NCI-H82 treated with DMSO at 0.1 percent for 48 hours (cell line): ENCODE measurements around the gene D2HGDH.
"Not testable (repeated sequence)": the region's sequence is repeated elsewhere in the genome, so short reads cannot be mapped to it uniquely, and the experiment has no call there.

Experiments
- DNase-seq: peaks from one replicate; lab custom pipeline; 2025; ENCODE audit not compliant: unreplicated experiment; lab: John Stamatoyannopoulos, UW

Gene D2HGDH

DNA sequence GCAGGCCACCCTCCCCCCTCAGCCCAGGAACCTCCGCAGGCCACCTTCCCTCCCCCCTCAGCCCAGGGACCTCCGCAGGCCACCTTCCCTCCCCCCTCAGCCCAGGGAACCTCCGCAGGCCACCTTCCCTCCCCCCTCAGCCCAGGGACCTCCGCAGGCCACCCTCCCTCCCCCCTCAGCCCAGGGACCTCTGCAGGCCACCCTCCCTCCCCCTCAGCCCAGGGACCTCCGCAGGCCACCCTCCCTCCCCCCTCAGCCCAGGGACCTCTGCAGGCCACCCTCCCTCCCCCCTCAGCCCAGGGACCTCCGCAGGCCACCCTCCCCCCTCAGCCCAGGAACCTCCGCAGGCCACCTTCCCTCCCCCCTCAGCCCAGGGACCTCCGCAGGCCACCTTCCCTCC is 71.8 kb downstream of the D2HGDH start:
- DNase-seq: not testable (repeated sequence)

GRCh38 chr2:241808051-241808720 is 73.8 kb downstream of the D2HGDH start:
- DNase-seq: no peak

DNA sequence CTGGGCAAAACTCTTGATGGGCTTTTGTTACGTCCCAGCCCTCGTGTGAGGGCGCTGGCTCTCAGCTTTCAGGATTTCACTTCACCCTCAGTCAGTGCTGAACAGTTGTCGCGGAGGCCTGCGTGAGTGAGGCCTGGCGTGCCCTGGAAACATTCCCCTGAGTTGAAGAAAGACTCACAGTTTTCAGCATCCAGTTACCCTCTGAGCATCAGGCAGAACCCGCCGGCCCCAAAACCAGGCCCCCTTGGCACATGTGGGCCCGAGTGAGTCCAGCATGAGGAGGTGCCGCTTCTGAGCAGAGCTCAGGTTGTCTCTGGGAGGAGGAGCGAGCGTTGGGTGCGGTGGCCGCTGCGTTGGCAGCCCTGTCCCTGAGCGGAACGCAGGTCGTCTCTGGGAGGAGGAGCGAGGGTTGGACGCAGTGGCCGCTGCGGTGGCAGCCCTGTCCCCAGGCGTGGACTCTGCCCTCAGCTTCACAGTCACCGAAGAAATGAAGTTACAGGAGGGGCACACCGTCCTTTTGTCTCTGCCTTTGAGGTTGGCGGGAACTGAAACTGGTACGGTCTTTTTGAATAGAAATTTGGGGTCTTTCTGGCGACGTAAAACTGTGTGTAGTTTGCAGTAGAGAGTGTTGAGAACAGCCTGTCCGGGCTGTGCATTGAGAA is 74.4 kb downstream of the D2HGDH start, which contains the start of gene NEU4:
NEU4 (plus strand) TSS at position 473 of the 662 bp plus-strand sequence. CDS start 5,292 bp downstream, outside the sequence.
- no peak for DNase-seq

DNA sequence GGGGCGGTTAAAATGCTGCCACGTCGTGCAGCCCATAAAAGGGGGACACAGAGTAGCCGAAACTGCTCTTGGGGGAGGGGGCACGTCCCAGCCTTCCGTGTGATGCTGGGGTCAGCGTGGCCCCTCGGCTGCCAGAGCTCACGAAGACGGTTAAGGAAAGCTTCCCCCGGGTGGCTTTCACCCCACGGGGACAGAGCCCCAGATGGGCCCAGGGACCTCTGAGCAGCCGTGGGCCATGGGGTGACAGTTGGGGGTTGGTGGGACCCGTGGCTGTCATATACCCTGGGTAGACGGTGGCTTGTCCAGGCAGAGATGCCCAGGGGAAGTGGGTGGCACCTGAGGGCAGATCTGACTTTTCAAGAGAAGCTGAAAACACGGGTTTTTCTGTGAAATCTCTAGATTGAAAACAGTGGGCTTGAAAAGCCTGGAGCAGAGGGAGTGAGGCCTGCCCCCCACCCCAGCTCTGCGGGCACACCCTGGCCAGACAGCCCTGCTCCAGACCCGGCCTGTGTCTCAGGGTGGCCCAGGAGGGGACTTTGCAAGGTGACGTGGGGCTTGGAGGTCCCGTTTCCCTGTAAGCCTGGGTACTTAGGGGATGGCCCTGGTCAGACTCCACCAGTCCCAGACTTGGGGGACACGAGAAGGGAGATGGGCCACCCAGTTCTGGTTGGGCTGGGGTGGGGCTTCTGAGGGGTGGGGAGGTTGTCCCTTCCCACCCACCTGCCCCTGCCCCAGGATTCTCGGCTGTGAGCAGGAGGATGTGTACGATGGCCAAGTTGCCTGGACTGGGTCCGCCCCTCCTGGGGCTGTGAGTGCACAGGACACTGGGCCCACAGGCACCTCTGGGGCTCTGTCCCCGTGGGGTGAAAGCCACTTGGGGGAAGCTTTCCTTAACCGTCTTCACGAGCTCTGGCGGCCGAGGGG is 75.2 kb downstream of the D2HGDH start:
- DNase-seq: no peak

DNA sequence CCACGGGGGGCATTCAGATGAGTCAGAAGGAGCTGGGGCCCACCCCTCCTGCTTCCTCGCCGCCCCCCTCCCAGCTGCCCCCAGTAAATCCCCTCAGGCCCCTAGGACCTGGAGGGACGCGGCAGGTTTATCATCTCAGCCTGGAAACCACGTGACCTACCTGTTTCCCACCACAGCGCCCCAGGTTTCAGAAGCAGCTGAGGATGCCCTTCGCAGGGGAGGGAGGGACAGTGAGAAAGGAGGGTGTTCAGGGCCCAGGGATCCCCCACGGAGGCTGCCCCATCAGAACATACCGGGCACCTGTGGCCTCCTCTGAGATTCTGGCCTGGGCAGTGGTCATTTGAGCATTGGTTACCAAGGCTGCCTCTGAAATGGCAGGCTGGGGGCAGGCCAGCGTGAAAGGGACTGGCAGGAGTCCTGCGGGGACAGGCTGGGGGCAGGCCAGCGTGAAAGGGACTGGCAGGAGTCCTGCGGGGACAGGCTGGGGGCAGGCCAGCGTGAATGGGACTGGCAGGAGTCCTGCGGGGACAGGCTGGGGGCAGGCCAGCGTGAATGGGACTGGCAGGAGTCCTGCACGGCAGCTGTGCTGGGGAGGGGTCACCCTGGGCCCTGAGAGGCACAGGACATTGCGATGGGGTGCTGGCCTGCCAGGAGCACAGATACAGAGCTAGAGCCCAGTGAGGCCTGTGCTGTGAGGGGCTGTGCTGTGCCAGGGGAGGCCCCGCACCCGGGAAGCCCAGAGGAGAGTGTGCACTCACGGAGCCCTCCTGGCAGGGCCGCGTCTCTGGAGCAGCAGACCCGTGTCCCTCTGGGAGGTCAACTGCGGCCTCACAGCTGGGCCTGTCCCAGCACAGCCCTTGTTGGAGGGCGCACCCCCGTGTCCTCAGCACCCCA is 76.1 kb downstream of the D2HGDH start:
- DNase-seq: no peak

DNA sequence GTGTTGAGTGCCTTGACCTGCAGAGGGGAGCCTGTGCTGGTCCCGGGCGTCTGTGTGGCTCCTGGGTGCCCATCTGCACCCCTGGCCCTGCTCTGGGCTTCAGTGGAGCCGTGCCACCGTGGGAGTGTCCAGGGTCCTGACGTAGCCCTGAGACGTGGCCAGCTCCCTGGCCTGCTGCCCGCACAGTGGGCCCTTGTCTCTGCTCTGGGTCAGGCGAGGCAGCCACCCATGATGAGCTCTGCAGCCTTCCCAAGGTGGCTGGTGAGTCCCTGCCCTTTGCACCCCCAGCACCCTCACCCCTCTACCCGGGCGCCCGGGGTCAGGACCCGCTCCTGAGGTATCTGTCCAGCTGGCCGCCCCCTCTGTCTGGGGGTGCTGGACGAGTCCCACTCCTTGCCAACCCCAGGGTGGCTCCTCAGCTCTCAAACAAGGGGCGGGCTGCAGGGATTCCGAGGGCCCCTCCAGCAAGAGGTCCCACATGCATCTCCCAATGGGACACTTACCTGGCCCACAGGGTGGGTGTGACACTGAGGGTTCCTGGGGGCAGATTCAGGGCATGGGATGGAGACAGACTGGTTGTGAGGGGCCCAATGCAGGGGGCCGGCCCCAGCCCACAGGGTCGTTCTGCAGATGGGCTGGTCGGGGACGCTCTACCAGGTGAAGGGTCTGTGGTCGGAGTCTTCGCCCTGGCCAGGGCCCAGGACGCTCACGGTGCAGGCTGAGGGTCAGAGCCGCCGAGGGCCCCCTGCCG is 76.9 kb downstream of the D2HGDH start:
- DNase-seq: no peak

DNA sequence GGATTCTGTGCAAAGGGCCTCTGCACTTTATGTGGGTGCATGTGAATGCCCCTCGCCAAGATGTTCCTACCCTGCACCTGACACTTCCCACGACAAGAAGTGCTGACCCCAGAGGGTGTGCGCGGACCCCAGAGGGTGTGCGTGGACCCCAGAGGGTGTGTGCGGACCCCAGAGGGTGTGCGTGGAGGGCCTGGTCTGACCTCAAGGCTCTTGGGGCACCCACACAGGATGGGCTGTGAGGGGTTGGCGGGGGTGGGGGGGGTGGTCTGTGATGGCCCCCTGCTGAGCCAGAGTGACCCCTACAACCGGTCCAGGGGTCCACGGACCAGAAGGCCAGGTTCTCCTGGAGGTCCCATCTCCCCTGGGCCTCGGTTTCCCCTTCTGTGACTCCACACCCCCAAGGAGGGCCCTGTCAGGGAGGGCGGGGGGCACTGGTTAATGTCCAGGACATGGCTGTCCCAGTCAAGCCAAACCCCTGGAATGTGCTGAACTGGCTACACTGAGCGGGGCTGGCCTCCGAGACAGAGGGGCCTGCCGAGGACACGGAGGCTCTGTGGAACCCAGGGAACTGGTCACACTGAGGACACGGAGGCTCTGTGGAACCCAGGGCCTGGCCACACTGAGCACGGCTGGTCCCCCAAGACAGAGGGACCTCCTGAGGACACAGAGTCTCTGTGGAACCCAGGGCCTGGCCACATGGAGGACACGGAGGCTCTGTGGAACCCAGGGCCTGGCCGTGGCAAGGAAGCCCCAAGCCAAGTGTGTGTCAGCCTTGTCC is 77.7 kb downstream of the D2HGDH start:
- no peak for DNase-seq

- DNase-seq: no peak
Observed at GRCh38 chr2:241812730-241813643, 78.6 kb downstream of the D2HGDH start.

DNA sequence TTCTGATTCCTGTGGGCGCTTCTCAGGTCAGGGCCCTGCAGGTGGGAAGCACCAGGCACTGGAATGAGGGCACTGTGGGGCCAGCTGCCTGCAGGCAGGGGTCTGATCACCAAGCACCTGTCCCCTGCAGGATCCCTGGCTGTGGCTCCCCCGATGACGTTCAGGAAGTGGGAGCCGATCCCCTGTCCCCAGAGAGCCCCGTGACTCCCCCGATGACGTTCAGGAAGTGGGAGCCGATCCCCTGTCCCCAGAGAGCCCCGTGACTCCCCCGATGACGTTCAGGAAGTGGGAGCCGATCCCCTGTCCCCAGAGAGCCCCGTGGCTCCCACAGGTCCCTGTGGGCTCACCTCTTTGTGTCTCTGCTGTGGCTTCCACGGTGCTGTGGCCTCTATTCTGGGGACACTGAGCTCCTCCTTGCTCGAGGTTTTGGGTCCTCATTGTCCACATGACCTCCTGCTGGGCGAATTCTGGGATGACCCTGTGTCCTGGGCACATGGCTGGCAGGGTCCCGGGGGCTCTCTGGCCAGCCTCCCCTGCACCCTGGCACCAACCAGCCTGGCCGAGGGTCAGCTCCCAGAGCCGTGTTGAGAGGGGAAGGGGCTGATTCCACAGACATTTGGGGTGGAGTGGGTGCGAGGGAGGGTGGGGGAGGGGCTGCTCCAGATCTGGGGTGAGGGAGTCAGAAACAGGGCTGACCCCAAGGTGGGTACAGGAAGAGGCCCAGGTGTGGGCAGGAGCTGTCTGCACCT is 79.4 kb downstream of the D2HGDH start:
- no peak for DNase-seq

- DNase-seq: no peak
Observed at GRCh38 chr2:241814393-241814642, 79.9 kb downstream of the D2HGDH start.

DNA sequence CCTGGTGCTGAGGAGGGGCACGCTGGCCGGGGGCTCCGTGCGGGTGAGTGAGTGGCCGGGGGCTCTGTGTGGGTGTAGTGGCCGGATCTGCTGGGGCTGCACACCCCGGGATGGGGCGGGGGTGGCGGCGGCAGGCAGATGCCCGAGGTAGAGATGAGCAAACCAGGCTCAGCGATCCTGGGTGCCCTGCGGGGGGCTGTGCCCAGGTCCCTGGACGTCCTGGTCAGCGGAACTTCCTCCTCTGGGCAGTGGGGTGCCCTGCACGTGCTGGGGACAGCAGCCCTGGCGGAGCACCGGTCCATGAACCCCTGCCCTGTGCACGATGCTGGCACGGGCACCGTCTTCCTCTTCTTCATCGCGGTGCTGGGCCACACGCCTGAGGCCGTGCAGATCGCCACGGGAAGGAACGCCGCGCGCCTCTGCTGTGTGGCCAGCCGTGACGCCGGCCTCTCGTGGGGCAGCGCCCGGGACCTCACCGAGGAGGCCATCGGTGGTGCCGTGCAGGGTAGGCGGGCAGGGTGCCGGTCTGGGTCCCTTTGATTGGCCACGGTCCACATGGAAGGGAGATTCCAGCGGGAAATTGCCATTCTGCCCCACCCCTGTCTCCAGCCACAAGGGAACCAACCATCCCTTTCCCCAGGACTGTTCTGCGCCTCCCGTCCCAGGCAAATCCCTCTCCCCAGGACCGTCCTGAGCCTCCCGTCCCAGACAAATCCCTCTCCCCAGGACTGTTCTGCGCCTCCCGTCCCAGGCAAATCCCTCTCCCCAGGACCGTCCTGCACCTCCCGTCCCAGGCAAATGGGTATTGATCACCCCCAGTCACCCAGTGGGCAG is 80.4 kb downstream of the D2HGDH start:
- DNase-seq: no peak

- no peak for DNase-seq
Observed at GRCh38 chr2:241815477-241816430, 81.3 kb downstream of the D2HGDH start.

DNA sequence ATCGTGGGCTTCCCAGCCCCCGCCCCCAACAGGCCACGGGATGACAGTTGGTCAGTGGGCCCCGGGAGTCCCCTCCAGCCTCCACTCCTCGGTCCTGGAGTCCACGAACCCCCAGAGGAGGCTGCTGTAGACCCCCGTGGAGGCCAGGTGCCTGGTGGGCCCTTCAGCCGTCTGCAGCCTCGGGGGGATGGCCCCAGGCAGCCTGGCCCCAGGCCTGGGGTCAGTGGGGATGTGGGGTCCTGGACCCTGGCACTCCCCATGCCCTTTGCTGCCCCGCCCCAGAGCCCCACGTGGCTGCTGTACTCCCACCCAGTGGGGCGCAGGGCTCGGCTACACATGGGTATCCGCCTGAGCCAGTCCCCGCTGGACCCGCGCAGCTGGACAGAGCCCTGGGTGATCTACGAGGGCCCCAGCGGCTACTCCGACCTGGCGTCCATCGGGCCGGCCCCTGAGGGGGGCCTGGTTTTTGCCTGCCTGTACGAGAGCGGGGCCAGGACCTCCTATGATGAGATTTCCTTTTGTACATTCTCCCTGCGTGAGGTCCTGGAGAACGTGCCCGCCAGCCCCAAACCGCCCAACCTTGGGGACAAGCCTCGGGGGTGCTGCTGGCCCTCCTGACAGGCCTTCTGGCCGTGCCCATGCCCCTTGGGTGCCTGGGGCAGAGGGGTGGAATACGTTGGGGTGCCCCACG is 82.1 kb downstream of the D2HGDH start:
- no peak for DNase-seq

DNA sequence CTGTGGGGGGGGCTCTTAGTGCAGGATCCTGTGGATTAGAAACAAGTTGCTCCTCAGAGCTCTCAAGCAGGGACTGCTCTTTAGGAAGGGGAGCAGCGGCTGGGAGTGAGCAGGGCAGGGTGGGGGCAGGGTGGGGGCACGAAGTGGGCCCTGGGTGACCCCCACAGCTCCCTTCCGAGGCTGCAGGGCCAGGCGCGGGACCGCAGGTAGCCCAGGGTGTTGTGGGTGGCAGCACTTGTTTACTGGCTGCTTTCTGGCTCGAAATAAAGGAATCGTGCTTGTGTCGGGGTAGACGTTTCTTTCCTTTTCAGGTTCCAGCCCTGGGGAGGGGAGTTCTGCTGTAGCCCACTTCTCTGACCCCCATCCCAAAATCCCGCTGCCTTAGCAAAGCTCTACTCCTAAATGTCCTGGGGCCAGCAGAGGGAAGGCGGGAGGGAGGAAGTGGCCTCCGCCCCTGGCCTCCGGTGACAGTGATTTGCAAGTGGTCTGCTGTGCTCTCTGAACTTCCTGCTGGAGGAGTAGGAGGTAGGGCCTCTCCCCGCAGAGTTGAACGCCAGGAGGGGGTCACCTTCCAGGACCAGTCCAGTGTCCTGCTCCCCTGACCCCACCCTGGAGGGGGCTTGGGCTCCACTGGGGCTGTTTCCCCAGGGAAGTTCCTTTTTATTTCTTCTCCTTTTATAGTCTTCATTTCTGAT is 82.8 kb downstream of the D2HGDH start:
- DNase-seq: no peak

DNA sequence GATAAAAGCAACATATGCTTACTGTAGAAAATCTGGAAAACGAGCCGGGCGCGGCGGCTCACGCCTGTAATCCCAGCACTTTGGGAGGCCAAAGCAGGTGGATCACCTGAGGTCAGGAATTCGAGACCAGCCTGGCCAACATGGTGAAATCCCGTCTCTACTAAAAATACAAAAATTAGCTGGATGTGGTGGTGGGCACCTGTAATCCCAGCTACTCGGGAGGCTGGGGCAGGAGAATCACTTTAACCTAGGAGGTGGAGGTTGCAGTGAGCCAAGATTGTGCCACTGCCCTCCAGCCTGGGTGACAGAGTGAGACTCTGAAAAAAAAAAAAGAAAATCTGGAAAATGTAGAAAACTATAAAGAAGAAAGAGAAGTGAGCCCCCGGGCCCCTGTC is 83.4 kb downstream of the D2HGDH start:
- not testable (repeated sequence) for DNase-seq
